GM12892 (cell line): ENCODE measurements around the gene KRTAP12-3.
"Not testable (repeated sequence)": the region's sequence is repeated elsewhere in the genome, so short reads cannot be mapped to it uniquely, and the experiment has no call there.

Source experiments
- DNase-seq: peaks from one replicate; pipeline ENCODE4 v3.0.0; 2011; ENCODE audit not compliant: insufficient read length
- FAIRE-seq: peaks from 2 replicates; lab custom pipeline; 2011; peaks lifted over from hg19 to GRCh38; lab: Jason Lieb, UNC
- POLR2A ChIP-seq: IDR thresholded peaks from 2 replicates; pipeline ENCODE4 v1.6.1; 2011; ENCODE audit warnings: low read depth, low read length, control low read depth
- POLR2AphosphoS5 ChIP-seq: IDR thresholded peaks from 2 replicates; pipeline ENCODE4 v1.6.1; 2011; ENCODE audit warnings: low read depth, low read length, control low read depth
- TAF1 ChIP-seq: IDR thresholded peaks from 2 replicates; pipeline ENCODE4 v1.6.1; 2011; ENCODE audit warnings: low read depth, mild to moderate bottlenecking, control low read depth, low read length, borderline replicate concordance

Gene KRTAP12-3

DNA sequence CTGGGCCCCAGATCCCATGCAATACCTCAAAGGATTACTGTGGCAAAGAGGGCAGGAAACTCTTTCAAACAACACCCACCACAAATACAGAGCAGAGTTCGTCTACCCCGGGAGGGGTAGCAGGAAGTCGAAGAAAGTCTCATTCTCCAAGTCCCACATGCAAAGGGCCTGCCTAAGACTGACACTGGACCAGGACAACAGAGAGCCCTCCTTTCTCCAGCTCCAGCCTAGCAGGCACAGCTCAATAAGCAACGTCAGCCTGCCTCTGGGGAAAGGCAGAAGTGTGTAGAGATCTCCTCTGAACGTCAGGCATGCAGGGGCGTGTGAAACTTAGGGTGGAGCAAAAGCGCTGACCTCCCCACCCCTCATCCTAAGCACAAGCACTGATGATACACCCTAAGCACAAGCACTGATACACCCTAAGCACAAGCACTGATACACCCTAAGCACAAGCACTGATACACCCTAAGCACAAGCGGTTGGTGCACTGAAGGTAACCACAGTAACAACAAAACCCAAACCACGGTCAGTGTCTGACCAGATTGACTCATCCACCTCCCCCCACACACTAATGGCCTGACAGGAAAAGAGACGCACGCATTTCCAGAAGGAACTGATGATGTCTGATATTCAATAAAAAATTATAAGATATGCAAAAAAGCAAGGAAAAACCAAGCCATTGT is 1.3 kb downstream of the KRTAP12-3 start:
- TF ChIP-seq POLR2AphosphoS5, result no peak
- TF ChIP-seq TAF1, result no peak
- TF ChIP-seq POLR2A, result no peak
- DNase-seq (no peak), FAIRE-seq (no peak)

DNA sequence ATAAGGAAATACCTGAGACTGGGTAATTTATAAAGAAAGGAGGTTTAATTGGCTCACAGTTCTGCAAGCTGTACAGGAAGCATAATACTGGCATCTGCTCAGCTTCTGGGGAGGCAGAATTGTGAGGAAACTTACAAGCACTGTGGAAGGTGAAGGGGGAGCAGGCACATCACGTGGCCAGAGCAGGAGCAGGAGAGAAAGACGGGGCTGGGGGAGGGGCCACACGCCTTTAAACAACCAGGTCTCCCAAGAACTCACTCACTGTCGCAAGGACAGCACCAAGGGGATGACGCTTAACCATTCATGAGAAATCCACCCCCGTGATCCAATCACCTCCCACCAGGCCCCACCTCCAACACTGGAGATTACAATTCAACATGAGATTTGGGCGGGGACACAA is 3.8 kb downstream of the KRTAP12-3 start:
- FAIRE-seq, DNase-seq: not testable (repeated sequence)

DNA sequence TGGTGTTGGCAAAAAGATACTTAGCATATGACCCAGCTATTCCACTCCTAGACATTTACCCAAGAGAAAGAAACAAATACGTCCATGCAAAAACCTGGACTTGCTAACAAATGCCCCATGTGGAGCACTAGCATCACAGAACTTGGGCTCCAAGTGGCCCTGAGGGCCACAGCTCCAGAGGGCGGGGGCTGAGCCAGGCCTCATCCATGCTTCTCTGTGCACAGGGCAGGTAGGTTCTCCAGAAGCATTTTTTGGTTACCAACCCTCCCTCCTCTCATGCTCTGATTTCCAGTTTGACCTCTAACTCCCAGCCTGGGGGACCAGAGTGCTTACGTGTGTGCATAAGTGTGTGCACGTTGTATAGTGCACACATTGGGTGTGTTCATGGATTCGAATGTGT is 7.0 kb downstream of the KRTAP12-3 start:
- FAIRE-seq (no peak), DNase-seq (no peak)
- TF ChIP-seq TAF1, result no peak
- TF ChIP-seq POLR2A, result no peak
- no peak for TF ChIP-seq POLR2AphosphoS5

DNA sequence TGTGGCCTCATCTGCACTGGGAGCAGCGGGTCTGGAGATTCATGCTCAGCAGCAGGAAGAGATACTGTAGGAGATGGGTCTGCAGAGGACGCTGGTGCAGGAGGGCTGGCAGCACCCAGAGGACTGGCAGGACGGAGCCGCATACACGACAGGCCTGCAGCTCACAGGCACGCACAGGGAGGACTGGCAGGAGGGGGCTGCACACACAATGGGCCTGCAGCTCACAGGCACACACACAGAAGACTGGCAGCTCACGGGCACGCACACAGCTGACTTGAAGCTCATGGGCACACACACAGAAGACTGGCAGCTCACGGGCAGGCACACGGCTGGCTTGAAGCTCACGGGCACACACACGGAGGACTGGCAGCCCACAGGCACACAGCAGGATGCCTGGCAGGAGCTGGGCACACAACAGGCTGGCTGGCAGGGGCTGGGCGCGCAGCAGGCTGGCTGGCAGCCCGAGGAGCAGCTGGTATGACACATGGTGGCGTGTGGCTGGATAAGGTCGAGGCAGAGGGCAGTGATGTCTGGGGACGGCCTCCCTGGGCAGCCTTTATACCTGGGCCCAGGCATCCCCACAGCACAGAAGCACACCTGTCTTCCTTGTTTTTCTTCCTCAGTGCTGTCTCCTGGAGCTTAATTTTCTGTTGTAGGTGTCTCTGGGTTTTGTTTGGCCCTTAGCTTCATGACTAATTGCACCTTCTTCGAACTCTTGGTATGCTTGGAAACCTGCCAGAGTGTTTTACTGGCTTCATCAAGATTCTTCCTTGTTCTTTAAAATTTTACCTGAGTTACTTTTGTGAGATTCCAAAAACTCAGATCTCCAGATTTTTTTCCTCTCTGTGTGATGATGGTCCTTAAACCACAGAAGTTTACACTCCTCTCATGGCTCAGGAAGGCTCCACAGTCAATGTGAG is 8.9 kb downstream of the KRTAP12-3 start, which contains the start of gene KRTAP12-2:
KRTAP12-2 (minus strand) TSS at position 527 of the 920 bp plus-strand sequence; CDS start at position 486, 41 bp downstream.
- no peak for DNase-seq
- no peak for FAIRE-seq
- TF ChIP-seq POLR2A, result no peak
- TF ChIP-seq POLR2AphosphoS5, result no peak
- TF ChIP-seq TAF1, result no peak

DNA sequence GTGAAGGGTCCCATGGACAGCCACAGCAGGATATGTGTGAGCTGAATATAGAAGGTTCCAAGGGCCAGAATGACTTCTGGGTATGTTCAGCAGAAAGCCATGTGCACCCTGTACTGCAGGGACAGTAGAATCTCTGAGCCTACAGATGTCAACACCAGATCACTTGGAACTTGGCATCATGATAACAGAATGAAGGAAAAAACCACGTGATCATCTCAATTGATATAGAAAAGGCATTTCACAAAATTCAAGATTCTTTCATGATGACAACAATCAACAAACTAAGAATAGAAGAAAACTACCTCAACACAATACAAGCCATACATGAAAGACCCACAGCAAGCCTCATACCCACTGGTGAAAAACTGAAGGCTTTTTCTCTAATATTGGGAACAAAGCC is 9.9 kb downstream of the KRTAP12-3 start:
- no peak for FAIRE-seq
- no peak for DNase-seq
- TF ChIP-seq TAF1 (no peak), POLR2A (no peak), POLR2AphosphoS5 (no peak)

DNA sequence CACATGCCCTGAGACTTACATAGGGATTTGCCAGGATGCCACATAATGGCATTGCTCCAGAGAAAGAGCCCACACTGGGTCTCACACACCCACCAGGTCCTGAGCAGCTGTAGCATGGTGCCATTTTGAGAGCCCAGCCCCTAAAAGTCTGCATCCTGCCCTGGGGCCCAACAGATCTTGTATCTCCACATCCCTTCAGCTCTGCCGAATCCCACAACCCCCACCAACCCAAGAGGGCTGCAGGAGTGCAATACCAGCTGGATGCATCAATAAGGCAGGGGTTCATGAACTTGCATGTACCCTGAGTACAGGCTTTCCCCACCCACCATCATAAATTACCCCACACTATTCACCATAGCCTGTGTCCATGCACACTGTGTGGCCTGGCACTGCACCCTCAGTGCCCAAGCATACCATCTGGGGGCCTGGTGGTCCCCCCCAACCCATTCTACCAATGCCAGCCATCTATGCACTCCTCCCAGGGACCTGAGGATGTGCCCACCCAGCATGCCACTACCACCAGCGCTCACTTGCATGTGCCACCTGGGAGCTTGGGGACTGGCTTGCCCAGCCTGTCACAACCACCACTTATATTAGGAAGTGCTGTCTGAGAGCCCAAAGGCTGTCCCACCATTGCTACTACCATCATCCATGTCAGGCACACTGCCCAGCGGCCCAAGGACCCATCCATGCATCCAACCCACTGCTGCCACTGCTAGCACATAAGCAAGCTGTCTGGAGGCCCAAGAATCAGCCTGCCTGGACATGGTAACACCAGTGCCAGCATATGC is 13.1 kb downstream of the KRTAP12-3 start:
- TF ChIP-seq POLR2AphosphoS5, result no peak
- no peak for TF ChIP-seq TAF1
- no peak for TF ChIP-seq POLR2A
- FAIRE-seq (no peak), DNase-seq (no peak)

DNA sequence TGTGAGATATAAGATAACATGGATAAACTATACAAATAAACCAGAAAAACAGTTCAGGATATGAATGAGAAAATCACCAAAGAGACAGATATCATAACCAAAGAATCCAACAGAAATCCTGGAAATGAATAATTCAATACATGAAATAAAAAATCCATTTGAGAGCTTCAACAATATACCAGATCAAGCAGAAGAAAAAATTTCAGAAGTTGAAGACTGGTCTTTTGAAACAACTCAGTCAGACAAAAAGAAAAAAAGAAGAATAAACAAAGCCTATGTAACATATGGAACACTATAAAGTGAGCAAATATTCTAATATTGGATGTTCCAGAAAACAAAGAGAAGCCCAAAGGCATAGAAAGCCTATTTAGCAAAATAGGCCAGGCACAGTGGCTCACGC is 14.2 kb downstream of the KRTAP12-3 start:
- TF ChIP-seq POLR2AphosphoS5 (no peak), TAF1 (no peak), POLR2A (no peak)
- FAIRE-seq (no peak), DNase-seq (no peak)

DNA sequence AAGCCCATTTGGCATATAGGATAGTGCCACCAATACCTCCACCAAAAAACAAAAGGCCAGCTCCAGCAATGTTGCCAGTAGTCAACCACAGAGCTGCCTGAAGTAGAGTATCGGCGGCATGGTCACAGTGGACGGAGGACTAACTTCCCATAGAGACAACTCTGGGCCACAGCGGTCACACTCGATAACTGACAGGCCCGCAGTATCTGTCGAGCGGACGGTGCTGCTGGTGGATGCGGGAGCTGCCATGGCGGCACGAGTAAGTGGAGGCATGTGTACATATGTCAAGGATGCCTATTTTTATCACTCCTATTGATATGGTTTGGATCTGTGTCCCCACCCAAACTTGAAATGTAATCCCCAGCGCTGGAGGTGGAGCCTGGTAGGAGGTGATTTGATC is 20.1 kb downstream of the KRTAP12-3 start:
- DNase-seq, result no peak

DNA sequence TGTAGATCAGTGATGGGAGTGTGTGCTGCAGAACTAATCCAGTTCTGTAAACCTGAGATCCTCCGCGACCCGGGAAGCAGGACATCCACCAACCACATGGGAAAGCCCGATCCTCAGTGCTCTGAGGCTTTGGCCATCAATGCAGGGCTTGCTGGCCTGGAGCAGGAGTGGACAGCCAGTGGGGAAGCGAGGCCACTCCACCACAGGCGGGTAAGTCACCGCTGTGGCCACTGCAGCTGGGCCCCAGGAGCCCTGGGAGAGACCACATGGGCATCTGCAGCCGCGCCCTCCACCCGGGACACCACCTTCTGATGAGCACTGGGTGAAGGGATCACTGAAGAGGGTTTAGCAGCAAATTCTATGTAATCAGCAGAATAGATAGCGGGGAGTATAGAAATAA is 23.4 kb downstream of the KRTAP12-3 start:
- DNase-seq (no peak), FAIRE-seq (no peak)
- no peak for TF ChIP-seq POLR2A

More for the DNA sequence above, 20.1 kb downstream of the KRTAP12-3 start:
- TF ChIP-seq POLR2A (no peak), POLR2AphosphoS5 (no peak), TAF1 (no peak)
- no peak for FAIRE-seq

DNA sequence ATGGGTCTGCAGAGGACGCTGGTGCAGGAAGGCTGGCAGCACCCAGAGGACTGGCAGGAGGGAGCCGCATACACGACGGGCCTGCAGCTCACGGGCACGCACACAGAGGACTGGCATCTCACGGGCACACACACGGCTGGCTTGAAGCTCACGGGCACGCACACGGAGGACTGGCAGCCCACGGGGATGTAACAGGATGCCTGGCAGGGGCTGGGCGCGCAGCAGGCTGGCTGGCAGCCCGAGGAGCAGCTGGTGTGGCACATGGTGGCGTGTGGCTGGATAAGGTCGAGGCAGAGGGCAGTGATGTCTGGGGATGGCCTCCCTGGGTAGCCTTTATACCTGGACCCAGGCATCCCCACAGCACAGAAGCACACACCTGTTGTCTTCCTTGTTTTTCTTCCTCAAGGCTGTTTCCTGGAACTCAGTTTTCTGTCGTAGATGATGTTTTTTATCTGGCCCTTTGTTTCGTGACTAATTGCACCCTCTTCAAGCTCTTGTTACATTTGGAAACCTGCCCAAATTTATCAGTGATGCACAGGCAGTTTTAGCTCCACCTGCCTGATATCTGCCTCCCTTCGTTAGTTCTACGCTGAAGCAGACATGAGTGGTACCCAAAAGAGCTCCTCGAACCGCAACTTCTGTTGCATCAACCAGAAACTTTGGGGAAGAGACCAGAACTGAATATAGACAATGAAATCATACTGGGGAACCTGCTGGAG is 24.3 kb downstream of the KRTAP12-3 start, which contains the start of gene KRTAP12-1:
KRTAP12-1 (minus strand) TSS at position 303 of the 719 bp plus-strand sequence; CDS start at position 263, 40 bp downstream.
- TF ChIP-seq POLR2A (no peak), TAF1 (no peak), POLR2AphosphoS5 (no peak)
- DNase-seq (no peak), FAIRE-seq (no peak)

DNA sequence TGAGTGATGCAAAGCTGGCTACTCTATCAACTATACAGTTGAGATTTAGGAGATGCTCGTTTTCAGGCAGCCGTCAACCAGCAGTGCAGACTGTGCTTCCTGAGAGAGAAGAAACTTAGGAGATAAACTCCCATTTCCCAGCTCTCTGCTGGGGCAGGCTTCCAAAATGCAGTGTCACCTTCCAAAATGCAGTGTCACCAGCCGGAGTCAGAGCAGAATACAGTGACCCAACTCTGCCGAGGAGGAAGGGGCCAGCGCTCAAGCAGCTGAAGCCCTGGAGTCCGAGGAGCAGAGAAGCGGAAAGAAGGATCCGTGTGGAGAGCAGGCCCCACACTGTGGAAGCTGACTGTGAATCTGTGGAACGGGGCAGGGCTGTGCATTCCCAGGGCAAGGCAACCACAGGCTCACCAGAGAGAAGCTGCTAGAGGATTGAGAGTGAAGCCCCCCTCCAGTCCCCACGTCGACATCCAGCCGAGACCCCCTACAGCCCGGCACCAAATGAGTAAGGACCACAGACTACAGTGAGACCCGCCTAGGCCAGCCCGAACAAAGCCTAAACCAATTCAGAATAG is 24.9 kb downstream of the KRTAP12-3 start:
- no peak for DNase-seq
- FAIRE-seq, result no peak
- TF ChIP-seq POLR2A (no peak), POLR2AphosphoS5 (no peak), TAF1 (no peak)

DNA sequence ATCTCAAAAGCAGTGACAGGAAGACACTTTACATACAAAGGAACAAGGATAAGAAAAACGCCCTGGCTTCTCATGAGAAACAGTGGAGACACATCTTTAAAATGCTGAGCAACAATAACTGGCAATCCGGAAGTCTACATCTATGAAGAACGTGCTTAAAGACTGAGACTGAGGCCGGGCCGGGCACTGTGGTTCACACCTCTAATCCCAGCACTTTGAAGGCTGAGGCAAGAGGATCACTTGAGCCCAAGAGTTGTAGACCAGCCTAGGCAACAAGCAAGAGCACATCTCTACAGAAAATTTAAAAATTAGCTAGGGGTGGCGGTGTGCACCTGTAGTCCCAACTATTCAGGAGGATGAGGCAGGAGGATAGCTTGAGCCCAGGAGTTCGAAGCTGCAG is 26.3 kb downstream of the KRTAP12-3 start:
- TF ChIP-seq POLR2AphosphoS5 (no peak), POLR2A (no peak), TAF1 (no peak)
- no peak for DNase-seq
- no peak for FAIRE-seq
